ENCODE measurements around the gene EIF3CL. TPM values are rescaled to one million over a fixed set of nuclear protein-coding genes. Genes with fewer than 3 reads are reported as not detected.
"Not testable (repeated sequence)": the region's sequence is repeated elsewhere in the genome, so short reads cannot be mapped to it uniquely, and the experiment has no call there.

The EIF3CL gene
- total and polyA plus RNA-seq, 2 of the 8 experiments (the other 6 are each of a cell fraction or from before 2014, with no cell fraction given) = 210 TPM; not detected in 1

GRCh38 chr16:28375115-28375514 is 28.5 kb downstream of the EIF3CL start:
- 30% methylated on average over 4 of the region's 8 CpGs; no CpG with 5 or more reads in 1 of the 2 experiments for WGBS, 2 experiments (ENCODE audit: extremely low coverage in 1 of 2, insufficient coverage in 1 of 2, insufficient read length in 1 of 2, insufficient replicate concordance in 2 of 2, low coverage in 1 of 2, low lambda C conversion rate in 2 of 2, missing lambda C conversion rate in 1 of 2)
- H3K27ac ChIP-seq (ENCODE audit: low read depth, low read length); H3K4me3 ChIP-seq (ENCODE audit: extremely low read depth in 1 of 4, insufficient read depth in 2 of 4, low read depth in 3 of 4, low read length in 4 of 4); H2BK120ac ChIP-seq (replicated peaks; ENCODE audit: low read depth, low read length); CTCF ChIA-PET (ENCODE audit: partially characterized antibody); H3K4me2 ChIP-seq (ENCODE audit: insufficient read depth in 1 of 2, low read depth in 2 of 2, low read length in 2 of 2); H4K20me1 ChIP-seq (replicated peaks in 1 of 2; ENCODE audit: control insufficient read depth in 1 of 2, insufficient read depth in 2 of 2, low read length in 2 of 2); H2BK12ac ChIP-seq (ENCODE audit: low read depth, low read length); H4K5ac ChIP-seq (ENCODE audit: insufficient read length, low read depth, low read length); POLR2A ChIA-PET (ENCODE audit: partially characterized antibody); H2BK5ac ChIP-seq (ENCODE audit: low read depth, low read length); DNase-seq (ENCODE audit: low read depth in 1 of 2, low spot score in 2 of 2); H3K14ac ChIP-seq (ENCODE audit: insufficient read length); H2AFZ ChIP-seq (ENCODE audit: low read length); H2AK5ac ChIP-seq (ENCODE audit: low read depth, low read length); H3K9me3 ChIP-seq (ENCODE audit: insufficient read depth in 2 of 2, low read depth in 1 of 2, low read length in 1 of 2); H3K23ac ChIP-seq (ENCODE audit: insufficient read length); H4K91ac ChIP-seq (replicated peaks; ENCODE audit: insufficient read length, low read length); H3K56ac ChIP-seq (replicated peaks; ENCODE audit: insufficient read length, low read depth, low read length); H2BK20ac ChIP-seq (ENCODE audit: low read length); H3K4me1 ChIP-seq (replicated peaks in 1 of 4; ENCODE audit: control insufficient read depth in 3 of 4, insufficient read depth in 4 of 4, low read length in 3 of 4); H3K27me3 ChIP-seq (replicated peaks in 1 of 4; ENCODE audit: control insufficient read depth in 3 of 4, extremely low read depth in 1 of 4, insufficient read depth in 3 of 4, low read length in 3 of 4); H3K36me3 ChIP-seq (ENCODE audit: control insufficient read depth in 2 of 4, insufficient read depth in 4 of 4, low read length in 3 of 4); H2BK15ac ChIP-seq (ENCODE audit: low read length); H3K79me2 ChIP-seq (ENCODE audit: control insufficient read depth in 1 of 2, insufficient read depth in 2 of 2, low read length in 2 of 2); H3K9ac ChIP-seq (replicated peaks in 1 of 4; ENCODE audit: extremely low read depth in 1 of 4, low read depth in 3 of 4, low read length in 3 of 4); H3K4ac ChIP-seq (replicated peaks; ENCODE audit: insufficient read length, low read depth, low read length); FAIRE-seq; H3K23me2 ChIP-seq (ENCODE audit: low read depth, low read length); H3K79me1 ChIP-seq (ENCODE audit: low read depth, low read length); H3K18ac ChIP-seq (ENCODE audit: extremely low read depth, low read length); H4K8ac ChIP-seq (ENCODE audit: extremely low read depth, insufficient read depth, low read length): not testable (repeated sequence)

- H3K79me2 ChIP-seq (ENCODE audit: control insufficient read depth in 1 of 2, insufficient read depth in 2 of 2, low read length in 2 of 2); H2BK120ac ChIP-seq (replicated peaks; ENCODE audit: low read depth, low read length); H3K4ac ChIP-seq (replicated peaks; ENCODE audit: insufficient read length, low read depth, low read length); H2BK12ac ChIP-seq (ENCODE audit: low read depth, low read length); H3K9ac ChIP-seq (replicated peaks in 1 of 4; ENCODE audit: extremely low read depth in 1 of 4, low read depth in 3 of 4, low read length in 3 of 4); H4K8ac ChIP-seq (ENCODE audit: extremely low read depth, insufficient read depth, low read length); H4K5ac ChIP-seq (ENCODE audit: insufficient read length, low read depth, low read length); H4K91ac ChIP-seq (replicated peaks; ENCODE audit: insufficient read length, low read length); H3K23ac ChIP-seq (ENCODE audit: insufficient read length); H3K4me1 ChIP-seq (replicated peaks in 1 of 4; ENCODE audit: control insufficient read depth in 3 of 4, insufficient read depth in 4 of 4, low read length in 3 of 4); H3K14ac ChIP-seq (ENCODE audit: insufficient read length); H3K27me3 ChIP-seq (replicated peaks in 1 of 4; ENCODE audit: control insufficient read depth in 3 of 4, extremely low read depth in 1 of 4, insufficient read depth in 3 of 4, low read length in 3 of 4); H3K4me2 ChIP-seq (ENCODE audit: insufficient read depth in 1 of 2, low read depth in 2 of 2, low read length in 2 of 2); CTCF ChIA-PET (ENCODE audit: partially characterized antibody); H2AK5ac ChIP-seq (ENCODE audit: low read depth, low read length); FAIRE-seq; H3K23me2 ChIP-seq (ENCODE audit: low read depth, low read length); H3K79me1 ChIP-seq (ENCODE audit: low read depth, low read length); H2AFZ ChIP-seq (ENCODE audit: low read length); H3K18ac ChIP-seq (ENCODE audit: extremely low read depth, low read length); H3K36me3 ChIP-seq (ENCODE audit: control insufficient read depth in 2 of 4, insufficient read depth in 4 of 4, low read length in 3 of 4); H2BK20ac ChIP-seq (ENCODE audit: low read length); H2BK5ac ChIP-seq (ENCODE audit: low read depth, low read length); H4K20me1 ChIP-seq (replicated peaks in 1 of 2; ENCODE audit: control insufficient read depth in 1 of 2, insufficient read depth in 2 of 2, low read length in 2 of 2); H2BK15ac ChIP-seq (ENCODE audit: low read length); POLR2A ChIA-PET (ENCODE audit: partially characterized antibody); H3K9me3 ChIP-seq (ENCODE audit: insufficient read depth in 2 of 2, low read depth in 1 of 2, low read length in 1 of 2); H3K27ac ChIP-seq (ENCODE audit: low read depth, low read length); DNase-seq (ENCODE audit: low read depth in 1 of 2, low spot score in 2 of 2); H3K56ac ChIP-seq (replicated peaks; ENCODE audit: insufficient read length, low read depth, low read length): not testable (repeated sequence)
- 0 out of 8 replicates have a peak overlapping the region, but pooled peaks of 1 of the 4 experiments have one; percentile 4 for H3K4me3 ChIP-seq (ENCODE audit: extremely low read depth in 1 of 4, insufficient read depth in 2 of 4, low read depth in 3 of 4, low read length in 4 of 4)
- whole genome bisulfite sequencing, 2 experiments (ENCODE audit: extremely low coverage in 1 of 2, insufficient coverage in 1 of 2, insufficient read length in 1 of 2, insufficient replicate concordance in 2 of 2, low coverage in 1 of 2, low lambda C conversion rate in 2 of 2, missing lambda C conversion rate in 1 of 2) = 4% methylated on average over 7 of the region's 25 CpGs; no CpG with 5 or more reads in 1 of the 2 experiments
These were observed 29.4 kb downstream of the EIF3CL start for GRCh38 chr16:28374281-28374680.
